Left colon (tissue), 2 donors: Measurements from ENCODE around the gene UPK2. TPM values are rescaled to one million over a fixed set of nuclear protein-coding genes. Genes with fewer than 3 reads are reported as not detected.
A peak's percentile ranks its signal among the peaks of the same experiment; 100 is the strongest.

Experiments
- ATAC-seq: fragments of 200-7000 bp; cut with Tn5 transposase; one replicate; pipeline ENCODE4 v1.9.1; 2020; ENCODE audit warnings: mild to moderate bottlenecking, moderate library complexity
- DNase-seq, 2 donors: peaks; one replicate each; pipeline ENCODE4 v3.0.0-alpha.2; 2020
- intact Hi-C, 2 donors: fragments of 100-400 bp; cut with DNase I in 1 of 2; cut with micrococcal nuclease in 1 of 2; formaldehyde crosslinking; loops; one replicate each; pipeline versions ENCODE4 v1.11.2 to v1.14.0; 2022; cut with DNase I, micrococcal nuclease
- long read RNA-seq: library from polyadenylated mRNA; unstranded; transcript quantifications from one replicate; pipeline ENCODE4 v2.0.0, GENCODE V29; 2021
- total RNA-seq, 2 donors: library from RNA; stranded (reverse); fragmentation: NEBNext Ultra II Directional; extraction: Animal tissue kit (Norgen Biotek cat#: 25700); gene quantifications; one replicate each; pipeline ENCODE4 v1.2.1, GENCODE V29; 2021
- donor health status: DM: no; HTN: no; CAD: no.
- donor health status: DM: yes; HTN: yes; CAD: no.

Gene UPK2
- not detected for total RNA-seq
- long read RNA-seq = 0 reads

DNA sequence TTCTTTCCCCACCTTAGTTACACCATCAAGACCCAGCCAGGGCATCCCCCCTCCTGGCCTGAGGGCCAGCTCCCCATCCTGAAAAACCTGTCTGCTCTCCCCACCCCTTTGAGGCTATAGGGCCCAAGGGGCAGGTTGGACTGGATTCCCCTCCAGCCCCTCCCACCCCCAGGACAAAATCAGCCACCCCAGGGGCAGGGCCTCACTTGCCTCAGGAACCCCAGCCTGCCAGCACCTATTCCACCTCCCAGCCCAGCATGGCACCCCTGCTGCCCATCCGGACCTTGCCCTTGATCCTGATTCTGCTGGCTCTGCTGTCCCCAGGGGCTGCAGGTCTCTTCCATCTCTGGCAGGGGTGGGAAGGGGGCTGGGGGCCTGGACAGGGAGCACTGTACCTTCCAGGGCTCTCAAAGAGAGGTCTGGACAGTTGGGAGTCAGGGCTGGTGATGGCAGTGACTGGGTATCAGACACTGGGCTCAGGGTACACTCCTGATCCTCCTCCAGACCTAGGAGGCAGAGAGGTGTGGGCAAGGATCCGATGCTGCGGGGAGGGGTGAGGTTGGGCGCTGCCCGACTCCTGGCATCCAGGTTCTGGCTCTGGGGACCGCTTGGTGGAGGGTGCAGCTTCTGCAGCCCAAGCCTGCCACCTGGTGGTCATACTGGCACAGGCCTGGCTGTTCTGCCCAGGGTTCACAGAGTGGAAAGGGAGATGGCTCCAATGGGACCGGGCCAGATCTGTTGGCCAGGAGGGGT lies at the start of gene UPK2:
Gene UPK2, plus strand, starts transcription at position 205 of the 753 bp plus-strand sequence. Its CDS starts 53 bp downstream, at position 258.
- peak; percentile 96 for ATAC-seq
- intact Hi-C loops = loop anchor here (5.0 to 10.0 kb wide), 2 partner anchors 261 to 264 kb away; no protein-coding TSS in a partner anchor
- DNase-seq = peak; percentile 76 to 94

DNA sequence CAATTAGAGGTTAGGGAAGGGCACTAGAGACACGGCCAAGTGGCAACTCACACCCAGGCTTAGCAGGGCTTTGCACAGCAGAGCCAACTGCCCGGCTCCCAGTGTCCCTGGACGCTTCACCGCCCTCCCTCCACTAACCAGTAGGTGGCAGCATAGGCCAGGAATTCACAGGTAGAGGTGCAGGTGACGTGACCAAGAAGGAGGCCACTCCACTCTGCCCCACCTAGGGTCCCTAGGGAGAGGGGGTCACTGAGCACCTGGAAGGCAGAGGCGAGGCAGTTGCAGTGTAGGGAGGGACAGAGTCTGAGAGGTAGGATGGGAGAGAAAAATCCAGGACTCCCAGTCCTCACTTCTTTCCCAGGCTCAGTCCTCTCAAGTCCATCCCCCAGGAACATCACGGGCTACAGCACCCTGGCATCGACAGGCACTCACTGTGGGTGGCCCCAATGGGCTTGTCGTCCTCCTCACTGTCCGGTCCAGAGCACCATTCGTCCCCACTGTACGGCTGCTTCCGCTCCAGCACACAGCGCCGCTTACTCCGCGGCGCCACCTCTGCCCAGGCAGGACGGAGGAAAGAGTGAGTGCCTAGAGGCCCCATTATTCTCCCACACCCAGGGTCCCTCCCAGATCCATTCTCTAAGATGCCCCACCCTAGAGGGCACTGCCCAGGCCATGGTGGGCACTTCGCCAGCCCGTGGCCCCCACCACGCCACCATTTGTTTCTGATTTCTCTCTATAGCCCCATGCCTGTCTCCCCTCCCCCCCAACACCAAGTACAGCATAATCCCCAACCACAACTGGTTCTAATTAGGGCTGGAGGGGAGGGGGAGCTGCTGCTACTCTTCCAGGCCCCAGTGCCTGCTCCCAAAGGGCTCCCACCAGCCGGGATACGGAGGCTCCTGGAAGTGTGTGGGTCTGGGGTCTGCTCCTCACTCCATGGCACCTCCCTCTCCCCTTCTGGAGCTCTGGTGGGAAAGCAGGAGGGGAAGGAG lies 48.8 kb upstream of the UPK2 start:
- peak; percentile 82 to 89 for DNase-seq
- intact Hi-C loops = loop anchor here in 1 of 2 donors (2.0 kb wide), 1 partner anchor 23 kb away; no protein-coding TSS in a partner anchor
- ATAC-seq = peak; percentile 74

DNA sequence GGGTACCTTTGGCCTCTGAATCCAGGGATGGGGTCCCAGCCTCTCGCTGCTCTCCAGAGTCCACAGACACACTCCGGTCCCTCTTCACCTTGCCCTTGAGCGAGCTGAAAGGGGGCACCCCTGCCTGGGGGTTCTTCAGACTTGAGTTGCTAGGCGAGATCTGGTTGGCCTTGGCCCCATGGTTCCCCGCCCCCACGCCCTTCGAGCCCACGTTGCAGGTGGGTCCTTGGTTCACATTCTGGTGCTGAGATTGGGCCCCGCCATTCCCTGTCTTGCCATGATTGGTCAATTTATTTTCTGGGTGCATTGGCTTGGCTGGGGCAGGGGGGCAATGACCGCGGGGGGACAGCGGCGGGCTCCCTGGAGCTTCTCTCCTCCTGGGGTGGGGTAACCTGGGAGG lies 47.8 kb upstream of the UPK2 start:
- intact Hi-C loops = no loop called here
- ATAC-seq (no peak), DNase-seq (no peak)

DNA sequence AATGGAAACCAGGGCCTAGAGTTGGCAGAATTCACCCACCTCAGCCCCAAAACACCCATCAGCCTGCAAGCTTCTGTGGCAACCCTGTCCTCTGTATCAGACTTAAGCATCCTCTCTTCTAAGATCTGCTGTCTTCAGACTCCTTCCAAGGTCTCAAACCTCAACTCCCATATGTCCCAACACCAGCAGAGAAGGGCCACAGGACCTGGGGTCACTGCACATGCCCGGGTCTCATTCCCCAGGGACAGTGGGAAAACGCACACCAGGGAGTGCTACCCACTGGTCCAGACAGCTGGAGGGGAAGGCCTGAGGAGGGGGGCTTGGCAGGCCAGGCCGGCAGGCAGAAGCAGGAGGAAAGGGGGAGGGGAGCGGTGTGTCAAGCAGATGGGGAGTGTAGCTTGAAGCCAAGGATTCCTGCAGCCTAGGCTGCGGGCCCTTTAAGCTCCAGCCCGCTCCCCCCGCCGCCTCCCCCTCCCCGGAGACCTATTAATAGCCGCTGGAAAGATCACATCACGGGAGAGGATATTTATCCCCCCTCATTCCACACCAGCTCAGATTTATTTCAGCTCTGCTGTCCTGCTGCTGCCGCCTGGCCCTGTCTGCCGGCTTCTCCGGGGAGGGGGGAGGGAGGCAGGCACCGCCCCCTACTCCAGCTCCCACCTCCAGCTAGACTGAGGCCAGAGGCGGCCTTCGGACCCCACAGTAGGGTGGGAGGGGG lies 47.0 kb upstream of the UPK2 start:
- DNase-seq (peak; percentile 68 to 77), ATAC-seq (no peak)
- intact Hi-C loops = no loop called here

DNA sequence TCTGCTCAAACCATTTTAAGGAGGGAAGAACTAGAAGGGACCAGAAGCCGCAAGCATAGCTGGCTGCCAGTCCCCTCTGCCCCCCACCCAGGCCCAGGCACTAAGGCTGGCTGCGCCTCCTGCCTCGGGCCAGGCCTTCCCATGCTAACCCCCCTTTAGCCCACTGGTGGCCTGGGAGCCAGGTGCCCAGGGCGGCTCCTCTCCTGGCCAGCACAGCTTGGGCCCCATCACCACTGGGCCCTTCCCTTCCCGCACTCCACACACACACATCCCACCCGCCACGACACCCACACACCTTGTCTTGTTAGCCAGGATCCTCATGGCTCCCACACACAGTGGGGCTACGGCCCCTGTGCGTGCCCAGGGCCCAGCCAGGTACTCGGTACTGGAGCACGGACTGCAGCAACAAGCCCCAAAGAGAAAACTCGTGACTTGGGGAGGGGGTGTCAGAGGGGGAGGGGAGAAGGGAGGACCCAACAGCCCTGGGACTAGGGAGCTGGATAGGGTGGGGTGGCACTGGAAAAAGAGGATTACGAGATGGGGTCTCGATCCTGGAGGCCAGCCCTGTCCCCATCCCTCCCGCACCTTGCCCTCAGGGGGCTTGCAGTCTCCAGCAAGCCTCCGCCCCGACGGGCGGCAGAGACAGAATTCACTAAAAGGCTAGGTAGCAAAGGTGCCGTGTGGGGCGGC lies 46.3 kb upstream of the UPK2 start:
- DNase-seq (no peak), ATAC-seq (no peak)
- intact Hi-C loops = no loop called here

DNA sequence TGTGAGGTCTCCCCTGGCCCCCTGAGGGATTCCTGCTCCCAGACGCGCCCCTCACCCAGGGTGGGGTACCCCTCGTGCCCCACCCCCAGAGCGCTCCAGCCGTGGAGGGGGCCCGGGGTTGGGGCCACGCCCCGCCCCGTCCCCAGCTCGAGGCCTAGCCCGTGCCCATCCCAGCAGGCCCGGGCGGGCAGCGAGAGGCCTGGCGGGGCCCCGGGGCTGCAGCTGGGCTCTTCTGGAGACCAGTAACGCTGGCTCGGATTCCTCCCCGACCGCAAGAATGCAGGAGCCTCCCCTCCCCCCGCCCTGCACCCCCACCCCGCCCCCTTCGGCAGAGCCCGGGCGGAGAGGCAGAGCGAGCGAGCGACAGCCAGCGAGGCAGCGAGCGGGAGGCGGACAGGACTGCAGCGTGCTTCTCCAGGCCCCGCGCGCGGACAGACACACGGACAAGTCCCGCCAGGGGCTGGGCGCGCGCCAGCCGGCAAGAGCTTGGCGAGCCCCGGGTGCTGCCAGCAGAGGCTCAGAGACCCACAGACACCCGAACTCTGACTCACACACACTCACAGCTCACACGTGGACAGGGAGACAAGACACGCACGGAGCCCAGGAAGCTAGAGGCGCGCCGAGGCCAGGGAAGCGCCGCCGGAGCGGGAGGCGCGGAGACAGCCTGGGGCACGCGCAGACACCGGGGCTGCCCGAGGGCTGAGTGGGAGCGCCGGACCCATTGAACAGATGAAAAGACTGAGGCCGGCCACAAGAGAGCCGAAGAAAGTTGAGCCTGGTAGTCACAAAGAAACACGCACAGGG lies 45.6 kb upstream of the UPK2 start:
- ATAC-seq = peak; percentile 11
- DNase-seq = peak; percentile 66 to 75
- intact Hi-C loops = no loop called here

DNA sequence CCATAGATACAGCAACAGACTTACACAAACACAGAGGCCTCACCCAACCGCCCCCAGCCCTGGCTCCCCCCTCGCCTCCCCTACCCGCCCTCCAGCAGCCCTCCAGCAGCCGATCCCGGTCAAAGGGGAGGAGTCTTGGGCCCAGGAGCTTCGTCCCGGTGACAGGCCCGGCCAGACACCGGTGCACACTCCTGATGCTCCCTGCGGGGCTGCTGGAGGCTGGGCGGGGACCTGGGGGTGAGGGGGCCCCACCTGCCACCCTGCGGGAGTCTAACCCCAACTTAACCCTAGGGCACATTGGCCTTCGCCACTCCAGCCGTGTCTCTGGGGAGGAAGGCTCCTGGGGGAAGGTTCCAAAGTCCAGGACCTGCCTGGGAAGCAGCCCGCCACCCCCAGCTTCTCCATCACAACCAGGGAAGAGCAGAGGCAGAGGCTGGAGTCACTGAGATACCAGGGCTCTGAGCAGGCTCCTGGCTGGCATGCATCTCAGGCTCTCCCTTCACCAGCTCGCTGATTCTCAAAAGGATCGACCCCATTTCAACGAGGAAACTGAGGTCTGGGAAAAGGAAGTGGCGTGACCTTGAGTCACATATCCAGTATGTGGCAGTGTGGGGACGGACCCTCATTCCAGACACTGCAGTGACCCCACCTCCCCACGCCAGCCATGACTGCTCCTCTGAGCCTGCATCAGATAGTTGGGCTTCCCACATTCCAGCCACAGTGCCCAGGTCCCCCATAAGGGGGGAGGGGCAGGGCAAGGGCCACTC lies 44.8 kb upstream of the UPK2 start:
- intact Hi-C loops = no loop called here
- DNase-seq = peak; percentile 63
- ATAC-seq = peak; percentile 38

DNA sequence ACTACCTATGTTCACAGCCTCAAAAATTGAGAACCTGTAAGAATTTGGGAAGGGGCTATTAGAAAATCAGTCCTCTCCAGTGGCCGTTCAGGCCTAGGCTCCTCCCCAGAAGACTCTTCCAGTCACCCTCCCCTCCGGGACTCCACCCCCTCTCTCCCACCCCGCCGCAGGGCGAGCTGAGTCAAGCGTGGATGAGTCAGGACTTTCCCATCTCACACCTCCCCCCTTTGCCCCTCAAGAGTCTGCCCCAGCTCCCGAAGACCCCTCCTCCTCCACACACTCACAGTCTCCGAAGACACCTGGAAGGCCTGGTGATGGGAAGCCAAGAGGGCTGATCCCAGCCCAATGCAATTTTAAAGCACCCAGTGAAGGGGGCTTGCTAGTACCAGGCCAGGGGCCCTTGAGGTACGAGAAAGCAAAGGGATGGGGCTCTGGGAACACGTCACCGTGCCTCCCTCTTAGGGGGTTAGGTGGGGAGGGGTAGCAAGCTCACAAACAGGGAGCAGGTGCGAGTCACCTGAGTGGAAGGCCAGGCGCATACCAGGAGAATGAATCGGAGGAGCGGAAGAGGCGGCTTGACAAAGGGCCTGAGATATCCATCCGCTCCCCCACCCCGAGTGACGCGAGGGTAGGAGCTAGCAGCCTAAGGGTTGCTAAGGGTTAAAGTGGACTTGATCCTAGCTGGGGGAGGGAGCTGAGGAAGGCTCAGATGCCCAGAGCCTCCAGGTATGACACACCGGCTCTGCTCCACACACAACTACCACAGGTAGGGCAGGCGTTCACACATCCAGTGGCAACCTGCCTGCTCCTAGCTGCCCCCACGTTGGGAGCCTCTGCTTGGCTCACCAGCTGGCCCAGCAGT lies 44.0 kb upstream of the UPK2 start:
- peak; percentile 72 to 91 for DNase-seq
- peak; percentile 34 for ATAC-seq
- intact Hi-C loops = no loop called here

DNA sequence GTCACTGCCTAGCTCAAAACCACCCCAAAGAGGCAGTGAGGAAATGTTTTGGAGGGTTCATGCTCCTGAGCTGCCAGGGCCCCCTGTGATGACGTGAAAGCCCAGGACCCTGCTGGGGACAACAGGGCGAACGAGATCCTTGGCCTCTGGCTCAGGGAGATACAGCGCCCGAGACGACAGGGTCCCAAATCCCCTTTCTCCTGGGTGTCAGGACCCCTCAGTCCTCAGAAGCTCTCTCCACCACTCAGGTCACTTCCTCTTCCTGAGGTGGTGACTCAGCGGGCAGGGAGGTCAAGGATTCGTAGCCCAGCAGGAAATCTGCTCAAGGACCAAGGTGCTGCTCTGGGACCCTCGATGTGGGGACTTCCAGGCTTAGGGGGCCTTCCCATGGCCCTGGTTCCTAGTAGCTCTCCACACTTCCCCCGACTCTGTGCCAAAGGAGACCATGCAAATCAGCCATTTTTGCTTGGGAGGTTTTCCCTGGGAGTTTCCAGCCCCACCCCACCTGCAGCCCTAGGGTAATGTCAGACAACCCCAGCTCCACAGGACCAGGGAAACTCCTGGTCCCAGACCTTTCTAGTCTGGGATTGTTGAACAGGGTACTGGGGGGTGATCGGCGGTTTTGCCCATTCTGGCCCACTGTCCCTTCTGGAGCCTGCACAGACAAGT lies 43.2 kb upstream of the UPK2 start:
- DNase-seq (peak in 1 of 2 donors; percentile 67), ATAC-seq (peak; percentile 16)
- intact Hi-C loops = no loop called here

DNA sequence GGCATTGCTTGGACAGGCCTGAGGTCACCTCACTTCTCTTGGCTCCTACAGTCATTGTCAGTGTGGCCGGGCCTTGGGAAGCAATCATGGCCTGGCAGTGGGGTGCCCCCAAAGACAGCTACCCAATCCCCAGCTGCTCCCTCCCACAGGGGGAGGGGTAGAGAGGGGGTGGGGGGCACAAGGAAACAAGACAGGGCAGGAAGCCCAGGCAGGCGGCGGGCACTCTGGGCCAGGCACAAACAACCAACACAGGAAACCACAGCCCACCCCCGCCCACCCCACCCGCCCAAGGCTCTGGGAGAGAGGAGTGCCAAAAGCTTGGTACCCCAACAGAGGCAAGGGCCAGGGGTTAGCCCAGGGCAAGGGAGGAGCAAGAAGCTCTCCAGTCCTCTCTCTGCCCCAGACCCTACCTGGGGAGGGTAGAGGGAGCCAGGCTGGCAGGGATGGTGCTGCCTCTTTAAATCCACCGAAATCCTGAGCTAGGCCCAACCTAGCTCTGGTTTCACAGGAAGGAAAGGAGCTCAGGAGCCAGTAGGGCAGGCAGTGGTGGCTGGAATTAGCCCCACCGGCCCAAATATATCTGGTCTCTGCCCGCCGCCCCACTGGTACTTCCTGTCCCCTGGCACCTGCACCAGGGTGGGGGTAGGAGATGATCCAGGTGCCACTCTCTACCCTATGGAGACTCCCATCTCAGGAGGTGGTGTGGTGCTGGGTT lies 42.5 kb upstream of the UPK2 start:
- intact Hi-C loops = no loop called here
- no peak for DNase-seq
- no peak for ATAC-seq

DNA sequence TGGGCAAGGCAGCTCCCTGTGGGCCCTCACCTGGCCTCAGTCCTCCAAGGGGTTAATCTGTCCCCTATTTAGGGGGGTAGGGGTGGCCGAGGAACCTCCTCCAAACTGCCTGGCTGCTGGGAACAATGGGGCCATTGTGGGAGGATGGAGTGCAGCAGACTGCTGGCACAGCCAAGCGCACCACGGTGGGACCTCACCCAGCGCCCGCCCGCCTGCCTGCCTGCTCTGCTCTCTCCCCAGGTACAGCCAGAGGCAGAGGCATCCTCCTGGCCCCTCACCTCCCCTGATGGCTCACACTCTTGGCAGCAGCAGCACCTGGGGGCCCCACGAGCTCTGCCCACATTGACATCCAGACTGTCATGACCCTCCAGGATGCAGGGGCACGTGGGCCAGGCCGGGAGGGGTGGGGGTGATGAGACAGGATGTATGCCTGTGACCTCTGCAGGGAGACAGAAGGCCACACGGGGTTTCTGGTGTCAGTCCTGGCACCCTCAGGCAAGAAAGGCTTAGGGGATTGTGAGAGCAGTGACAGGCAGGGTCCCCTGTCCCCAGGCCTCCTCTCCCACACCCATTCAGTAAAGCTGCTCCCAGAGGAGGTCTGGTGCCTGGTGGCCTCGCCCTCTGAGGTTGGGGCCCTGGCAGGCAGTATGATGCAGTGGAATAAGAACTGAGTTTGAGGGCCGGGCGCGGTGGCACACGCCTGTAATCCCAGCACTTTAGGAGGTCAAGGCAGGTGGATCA lies 41.8 kb upstream of the UPK2 start:
- intact Hi-C loops = no loop called here
- ATAC-seq = peak; percentile 11
- peak; percentile 61 to 71 for DNase-seq

DNA sequence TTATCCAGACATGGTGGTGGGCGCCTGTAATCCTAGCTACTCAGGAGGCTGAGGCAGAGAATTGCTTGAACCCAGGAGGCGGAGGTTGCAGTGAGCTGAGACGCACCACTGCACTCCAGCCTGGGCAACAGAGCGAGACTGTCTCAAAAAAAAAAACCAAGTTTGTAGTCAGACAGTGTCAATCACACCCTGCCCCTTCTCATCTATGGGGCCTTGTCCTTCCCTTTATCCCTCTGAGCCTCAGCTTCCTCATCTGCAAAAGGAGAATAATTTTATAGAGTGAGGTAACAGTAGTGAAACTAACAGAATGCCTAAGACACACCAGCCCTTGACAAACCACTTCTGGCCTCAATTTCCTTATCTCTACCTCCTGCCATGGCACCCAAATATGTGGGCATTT lies 41.1 kb upstream of the UPK2 start:
- intact Hi-C loops = no loop called here
- DNase-seq (no peak), ATAC-seq (no peak)

DNA sequence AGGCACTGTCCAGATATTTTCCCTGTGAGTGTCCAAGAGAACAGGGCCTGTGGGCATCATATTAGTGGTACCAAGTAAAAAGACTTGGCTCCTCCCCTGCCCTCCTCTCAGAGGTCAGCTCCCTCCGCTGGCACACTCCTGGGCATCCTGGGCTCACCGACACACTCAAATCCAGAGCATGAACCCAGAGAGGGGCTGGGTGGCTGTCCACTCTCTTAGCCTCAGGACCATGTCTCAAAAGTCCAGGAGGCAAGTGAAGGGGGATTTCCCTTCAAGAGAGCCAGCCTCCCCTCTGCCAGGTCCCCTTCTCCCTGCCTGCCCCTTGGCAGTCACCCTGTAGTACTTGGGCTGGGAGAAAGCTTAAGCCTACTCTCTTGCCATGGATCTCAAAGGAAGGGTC lies 40.7 kb upstream of the UPK2 start:
- ATAC-seq (no peak), DNase-seq (no peak)

More for the DNA sequence above, 40.7 kb upstream of the UPK2 start:
- intact Hi-C loops = no loop called here
